ENCODE data around the gene GDPD3. TPM values are rescaled to one million over a fixed set of nuclear protein-coding genes. Genes with fewer than 3 reads are reported as not detected.

The GDPD3 gene
- total and polyA plus RNA-seq, 2 of the 13 experiments (the other 11 are each of a cell fraction or from before 2014, with no cell fraction given): 18.7 to 20.6 TPM

DNA sequence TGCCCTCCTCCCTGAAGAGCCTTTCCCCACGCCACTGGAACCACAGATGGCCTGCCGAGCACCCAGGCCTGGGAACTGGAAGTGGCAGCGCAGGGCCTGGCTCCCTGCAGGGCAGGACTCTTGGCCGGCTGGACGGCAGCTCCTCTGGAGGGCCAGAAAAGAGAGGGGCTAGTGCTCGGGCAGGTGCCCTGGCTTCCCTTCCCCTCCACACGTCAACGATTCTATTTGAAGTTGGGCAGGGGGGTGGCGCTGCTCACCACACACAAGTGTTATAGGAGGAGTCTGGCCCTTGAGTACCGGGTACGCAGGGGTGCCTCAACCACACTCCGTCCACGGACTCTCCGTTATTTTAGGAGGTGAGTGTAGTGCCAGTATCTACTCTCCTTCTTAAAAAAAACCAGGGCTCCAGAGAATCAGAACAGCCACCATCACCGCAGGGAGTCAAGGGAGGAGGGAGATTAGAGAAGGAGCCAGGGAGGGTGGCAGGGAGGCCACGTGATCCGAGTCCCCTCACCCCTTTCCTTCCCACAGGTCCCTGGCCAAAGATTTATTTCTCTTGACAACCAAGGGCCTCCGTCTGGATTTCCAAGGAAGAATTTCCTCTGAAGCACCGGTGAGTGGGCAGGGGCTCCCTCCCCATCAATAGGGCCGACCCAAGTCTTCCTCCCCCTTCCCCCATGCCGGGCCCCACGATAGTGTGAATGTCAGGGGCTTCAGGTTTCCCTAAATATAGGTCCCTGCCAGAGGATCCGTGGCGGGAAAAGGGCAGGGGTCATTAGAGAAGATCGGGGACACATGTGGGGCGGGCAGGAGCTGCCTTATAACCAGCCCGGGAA, 49.2 kb downstream of the GDPD3 start (continued):
- TF ChIP-seq, protein P1, sequence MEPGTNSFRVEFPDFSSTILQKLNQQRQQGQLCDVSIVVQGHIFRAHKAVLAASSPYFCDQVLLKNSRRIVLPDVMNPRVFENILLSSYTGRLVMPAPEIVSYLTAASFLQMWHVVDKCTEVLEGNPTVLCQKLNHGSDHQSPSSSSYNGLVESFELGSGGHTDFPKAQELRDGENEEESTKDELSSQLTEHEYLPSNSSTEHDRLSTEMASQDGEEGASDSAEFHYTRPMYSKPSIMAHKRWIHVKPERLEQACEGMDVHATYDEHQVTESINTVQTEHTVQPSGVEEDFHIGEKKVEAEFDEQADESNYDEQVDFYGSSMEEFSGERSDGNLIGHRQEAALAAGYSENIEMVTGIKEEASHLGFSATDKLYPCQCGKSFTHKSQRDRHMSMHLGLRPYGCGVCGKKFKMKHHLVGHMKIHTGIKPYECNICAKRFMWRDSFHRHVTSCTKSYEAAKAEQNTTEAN (CRISPR knock-in tag; conservative IDR thresholded peaks at IDR 0.05): 0 out of 2 replicates have a peak, but pooled peaks have one; percentile 51
- 0 out of 2 replicates have a peak, but pooled peaks have one; percentile 10 for TF ChIP-seq ZNF343 (CRISPR knock-in tag; IDR thresholded peaks at IDR 0.05)
- no peak for TF ChIP-seq ATAD3A (CRISPR knock-in tag; IDR thresholded peaks at IDR 0.05)
- TF ChIP-seq NR2F6 (IDR thresholded peaks at IDR 0.05): no peak
- peak; percentile 19; the same call in 1 of the 2 replicates for TF ChIP-seq NR2F6 (CRISPR knock-in tag; IDR thresholded peaks at IDR 0.05)
- no peak; the same call in 1 of the 2 replicates for TF ChIP-seq HMG20B (CRISPR knock-in tag; conservative IDR thresholded peaks at IDR 0.05)
- peak; percentile 63 for TF ChIP-seq STAG1 (CRISPR knock-in tag; IDR thresholded peaks at IDR 0.05)
- TF ChIP-seq, protein P2, sequence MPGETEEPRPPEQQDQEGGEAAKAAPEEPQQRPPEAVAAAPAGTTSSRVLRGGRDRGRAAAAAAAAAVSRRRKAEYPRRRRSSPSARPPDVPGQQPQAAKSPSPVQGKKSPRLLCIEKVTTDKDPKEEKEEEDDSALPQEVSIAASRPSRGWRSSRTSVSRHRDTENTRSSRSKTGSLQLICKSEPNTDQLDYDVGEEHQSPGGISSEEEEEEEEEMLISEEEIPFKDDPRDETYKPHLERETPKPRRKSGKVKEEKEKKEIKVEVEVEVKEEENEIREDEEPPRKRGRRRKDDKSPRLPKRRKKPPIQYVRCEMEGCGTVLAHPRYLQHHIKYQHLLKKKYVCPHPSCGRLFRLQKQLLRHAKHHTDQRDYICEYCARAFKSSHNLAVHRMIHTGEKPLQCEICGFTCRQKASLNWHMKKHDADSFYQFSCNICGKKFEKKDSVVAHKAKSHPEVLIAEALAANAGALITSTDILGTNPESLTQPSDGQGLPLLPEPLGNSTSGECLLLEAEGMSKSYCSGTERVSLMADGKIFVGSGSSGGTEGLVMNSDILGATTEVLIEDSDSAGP (CRISPR knock-in tag; IDR thresholded peaks at IDR 0.05; ENCODE audit: borderline replicate concordance): peak; percentile 91
- no peak for TF ChIP-seq MATR3 (CRISPR knock-in tag; IDR thresholded peaks at IDR 0.05)
- TF ChIP-seq IKZF4 (CRISPR knock-in tag; IDR thresholded peaks at IDR 0.05; ENCODE audit: borderline replicate concordance, low read depth, not compliant biosample characterization): peak; percentile 85
- TF ChIP-seq GFI1 (CRISPR knock-in tag; IDR thresholded peaks at IDR 0.05; ENCODE audit: borderline replicate concordance): 0 out of 2 replicates have a peak, but pooled peaks have one; percentile 42
- TF ChIP-seq CEBPG (CRISPR knock-in tag; IDR thresholded peaks at IDR 0.05): no peak
- TF ChIP-seq ZNF550 (CRISPR knock-in tag; IDR thresholded peaks at IDR 0.05; ENCODE audit: borderline replicate concordance): peak; percentile 56; the same call in 1 of the 2 replicates
- TF ChIP-seq NKX3-1 (CRISPR knock-in tag; IDR thresholded peaks at IDR 0.05): no peak
- peak; percentile 76 for TF ChIP-seq TOPORS (CRISPR knock-in tag; IDR thresholded peaks at IDR 0.05)
- TF ChIP-seq WIZ (CRISPR knock-in tag; IDR thresholded peaks at IDR 0.05): no peak
- TF ChIP-seq HNF4G (IDR thresholded peaks at IDR 0.05; ENCODE audit: borderline replicate concordance, low read depth, low read length): no peak
- no peak for TF ChIP-seq HNF4G (CRISPR knock-in tag; IDR thresholded peaks at IDR 0.05; ENCODE audit: borderline replicate concordance, low read depth)
- TF ChIP-seq, protein P3, sequence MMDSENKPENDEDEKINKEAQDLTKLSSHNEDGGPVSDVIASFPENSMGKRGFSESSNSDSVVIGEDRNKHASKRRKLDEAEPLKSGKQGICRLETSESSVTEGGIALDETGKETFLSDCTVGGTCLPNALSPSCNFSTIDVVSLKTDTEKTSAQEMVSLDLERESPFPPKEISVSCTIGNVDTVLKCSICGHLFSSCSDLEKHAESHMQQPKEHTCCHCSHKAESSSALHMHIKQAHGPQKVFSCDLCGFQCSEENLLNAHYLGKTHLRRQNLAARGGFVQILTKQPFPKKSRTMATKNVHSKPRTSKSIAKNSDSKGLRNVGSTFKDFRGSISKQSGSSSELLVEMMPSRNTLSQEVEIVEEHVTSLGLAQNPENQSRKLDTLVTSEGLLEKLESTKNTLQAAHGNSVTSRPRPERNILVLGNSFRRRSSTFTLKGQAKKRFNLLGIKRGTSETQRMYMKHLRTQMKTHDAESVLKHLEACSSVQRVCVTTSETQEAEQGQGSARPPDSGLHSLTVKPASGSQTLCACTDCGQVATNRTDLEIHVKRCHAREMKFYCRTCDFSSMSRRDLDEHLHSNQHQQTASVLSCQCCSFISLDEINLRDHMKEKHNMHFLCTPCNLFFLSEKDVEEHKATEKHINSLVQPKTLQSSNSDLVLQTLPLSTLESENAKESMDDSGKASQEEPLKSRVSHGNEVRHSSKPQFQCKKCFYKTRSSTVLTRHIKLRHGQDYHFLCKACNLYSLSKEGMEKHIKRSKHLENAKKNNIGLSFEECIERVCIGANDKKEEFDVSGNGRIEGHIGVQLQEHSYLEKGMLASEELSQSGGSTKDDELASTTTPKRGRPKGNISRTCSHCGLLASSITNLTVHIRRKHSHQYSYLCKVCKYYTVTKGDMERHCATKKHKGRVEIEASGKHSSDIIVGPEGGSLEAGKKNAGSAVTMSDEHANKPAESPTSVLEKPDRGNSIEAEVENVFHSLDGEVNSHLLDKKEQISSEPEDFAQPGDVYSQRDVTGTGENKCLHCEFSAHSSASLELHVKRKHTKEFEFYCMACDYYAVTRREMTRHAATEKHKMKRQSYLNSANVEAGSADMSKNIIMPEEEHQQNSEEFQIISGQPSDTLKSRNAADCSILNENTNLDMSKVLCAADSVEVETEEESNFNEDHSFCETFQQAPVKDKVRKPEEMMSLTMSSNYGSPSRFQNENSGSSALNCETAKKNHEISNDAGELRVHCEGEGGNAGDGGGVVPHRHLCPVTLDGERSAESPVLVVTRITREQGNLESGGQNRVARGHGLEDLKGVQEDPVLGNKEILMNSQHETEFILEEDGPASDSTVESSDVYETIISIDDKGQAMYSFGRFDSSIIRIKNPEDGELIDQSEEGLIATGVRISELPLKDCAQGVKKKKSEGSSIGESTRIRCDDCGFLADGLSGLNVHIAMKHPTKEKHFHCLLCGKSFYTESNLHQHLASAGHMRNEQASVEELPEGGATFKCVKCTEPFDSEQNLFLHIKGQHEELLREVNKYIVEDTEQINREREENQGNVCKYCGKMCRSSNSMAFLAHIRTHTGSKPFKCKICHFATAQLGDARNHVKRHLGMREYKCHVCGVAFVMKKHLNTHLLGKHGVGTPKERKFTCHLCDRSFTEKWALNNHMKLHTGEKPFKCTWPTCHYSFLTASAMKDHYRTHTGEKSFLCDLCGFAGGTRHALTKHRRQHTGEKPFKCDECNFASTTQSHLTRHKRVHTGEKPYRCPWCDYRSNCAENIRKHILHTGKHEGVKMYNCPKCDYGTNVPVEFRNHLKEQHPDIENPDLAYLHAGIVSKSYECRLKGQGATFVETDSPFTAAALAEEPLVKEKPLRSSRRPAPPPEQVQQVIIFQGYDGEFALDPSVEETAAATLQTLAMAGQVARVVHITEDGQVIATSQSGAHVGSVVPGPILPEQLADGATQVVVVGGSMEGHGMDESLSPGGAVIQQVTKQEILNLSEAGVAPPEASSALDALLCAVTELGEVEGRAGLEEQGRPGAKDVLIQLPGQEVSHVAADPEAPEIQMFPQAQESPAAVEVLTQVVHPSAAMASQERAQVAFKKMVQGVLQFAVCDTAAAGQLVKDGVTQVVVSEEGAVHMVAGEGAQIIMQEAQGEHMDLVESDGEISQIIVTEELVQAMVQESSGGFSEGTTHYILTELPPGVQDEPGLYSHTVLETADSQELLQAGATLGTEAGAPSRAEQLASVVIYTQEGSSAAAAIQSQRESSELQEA (CRISPR knock-in tag; IDR thresholded peaks at IDR 0.05; ENCODE audit: not compliant biosample characterization): peak; percentile 65

All from HepG2 (cell line).